ENCODE measurements around the gene CEBPE.
"Not testable (repeated sequence)": the region's sequence is repeated elsewhere in the genome, so short reads cannot be mapped to it uniquely, and the experiment has no call there.

Gene CEBPE

GRCh38 chr14:23119363-23120327, 590 bp upstream of the CEBPE start:
- DNase-seq = no peak

- no peak for DNase-seq
These were observed 1.6 kb downstream of the CEBPE start for GRCh38 chr14:23117371-23118020.

GRCh38 chr14:23115918-23116317, 3.1 kb downstream of the CEBPE start:
- DNase-seq = no peak

- no peak for DNase-seq
These were observed 3.9 kb downstream of the CEBPE start for GRCh38 chr14:23115039-23115731.

GRCh38 chr14:23114669-23115038, 4.4 kb downstream of the CEBPE start:
- no peak for DNase-seq

GRCh38 chr14:23114120-23114458, 5.0 kb downstream of the CEBPE start:
- no peak for DNase-seq

- DNase-seq = no peak
These were observed 5.5 kb downstream of the CEBPE start for GRCh38 chr14:23113431-23114119.

- DNase-seq = no peak
These were observed 6.5 kb downstream of the CEBPE start for GRCh38 chr14:23112359-23113178.

GRCh38 chr14:23110579-23111365, 8.3 kb downstream of the CEBPE start:
- no peak for DNase-seq

- no peak for DNase-seq
These were observed 9.3 kb downstream of the CEBPE start for GRCh38 chr14:23109769-23110168.

GRCh38 chr14:23108169-23108568, 10.9 kb downstream of the CEBPE start:
- DNase-seq = not testable (repeated sequence)

GRCh38 chr14:23107620-23108019, 11.4 kb downstream of the CEBPE start:
- not testable (repeated sequence) for DNase-seq

GRCh38 chr14:23106747-23107045, 12.4 kb downstream of the CEBPE start:
- no peak for DNase-seq

- no peak for DNase-seq
These were observed 13.7 kb downstream of the CEBPE start for GRCh38 chr14:23105348-23105824.

GRCh38 chr14:23104591-23105347, 14.3 kb downstream of the CEBPE start, which contains the start of gene CIROP:
TSS of gene CIROP (minus strand) at chr14:23104989. CDS start at chr14:23104920, 69 bp downstream.
- no peak for DNase-seq

GRCh38 chr14:23104070-23104590, 14.9 kb downstream of the CEBPE start:
- DNase-seq = no peak

GRCh38 chr14:23103581-23103980, 15.5 kb downstream of the CEBPE start:
- DNase-seq = no peak

- no peak for DNase-seq
These were observed 16.3 kb downstream of the CEBPE start for GRCh38 chr14:23102801-23103200.

- DNase-seq = no peak
These were observed 16.9 kb downstream of the CEBPE start for GRCh38 chr14:23101986-23102625.
